ENCODE data around the gene GABRB1.
A peak's percentile ranks its signal among the peaks of the same experiment; 100 is the strongest.

The GABRB1 gene

GRCh38 chr4:47110546-47111132, 79.3 kb downstream of the GABRB1 start:
- no peak for DNase-seq (ENCODE audit: low spot score)

- no peak for DNase-seq (ENCODE audit: low spot score)
Measured at GRCh38 chr4:47118192-47118929, 87.0 kb downstream of the GABRB1 start.

- no peak for DNase-seq (ENCODE audit: low spot score)
Measured at GRCh38 chr4:47120783-47121182, 89.4 kb downstream of the GABRB1 start.

GRCh38 chr4:47122592-47123291, 91.4 kb downstream of the GABRB1 start:
- DNase-seq (ENCODE audit: low spot score): peak; percentile 61

GRCh38 chr4:47128991-47129390, 97.6 kb downstream of the GABRB1 start:
- no peak for DNase-seq (ENCODE audit: low spot score)

- no peak for DNase-seq (ENCODE audit: low spot score)
Measured at GRCh38 chr4:47135210-47135609, 103.8 kb downstream of the GABRB1 start.

GRCh38 chr4:47143261-47143660, 111.9 kb downstream of the GABRB1 start:
- no peak for DNase-seq (ENCODE audit: low spot score)

- DNase-seq (ENCODE audit: low spot score): no peak
Measured at GRCh38 chr4:47145630-47146029, 114.3 kb downstream of the GABRB1 start.

- DNase-seq (ENCODE audit: low spot score): no peak
Measured at GRCh38 chr4:47154816-47155370, 123.5 kb downstream of the GABRB1 start.

GRCh38 chr4:47155919-47156318, 124.6 kb downstream of the GABRB1 start:
- DNase-seq (ENCODE audit: low spot score): no peak

- DNase-seq (ENCODE audit: low spot score): no peak
Measured at GRCh38 chr4:47160095-47160494, 128.7 kb downstream of the GABRB1 start.

- DNase-seq (ENCODE audit: low spot score): no peak
Measured at GRCh38 chr4:47167081-47168035, 136.0 kb downstream of the GABRB1 start.

- DNase-seq (ENCODE audit: low spot score): no peak
Measured at GRCh38 chr4:47184083-47184482, 152.7 kb downstream of the GABRB1 start.

- no peak for DNase-seq (ENCODE audit: low spot score)
Measured at GRCh38 chr4:47185761-47186160, 154.4 kb downstream of the GABRB1 start.

- no peak for DNase-seq (ENCODE audit: low spot score)
Measured at GRCh38 chr4:47187608-47188007, 156.2 kb downstream of the GABRB1 start.

- DNase-seq (ENCODE audit: low spot score): no peak
Measured at GRCh38 chr4:47193179-47193578, 161.8 kb downstream of the GABRB1 start.

GRCh38 chr4:47194036-47194737, 162.8 kb downstream of the GABRB1 start:
- DNase-seq (ENCODE audit: low spot score): no peak

- no peak for DNase-seq (ENCODE audit: low spot score)
Measured at GRCh38 chr4:47195706-47196105, 164.3 kb downstream of the GABRB1 start.

- no peak for DNase-seq (ENCODE audit: low spot score)
Measured at GRCh38 chr4:47198791-47199190, 167.4 kb downstream of the GABRB1 start.

- DNase-seq (ENCODE audit: low spot score): no peak
Measured at GRCh38 chr4:47203593-47203992, 172.2 kb downstream of the GABRB1 start.

- DNase-seq (ENCODE audit: low spot score): no peak
Measured at GRCh38 chr4:47207555-47207954, 176.2 kb downstream of the GABRB1 start.

All from SK-N-DZ (cell line).